HG02759 (cell line): ENCODE measurements around the gene SYVN1.
"Not testable (repeated sequence)": the region's sequence is repeated elsewhere in the genome, so short reads cannot be mapped to it uniquely, and the experiment has no call there.

Source experiments
- ATAC-seq: cut with Tn5 transposase; IDR thresholded peaks from one replicate; pipeline ENCODE4 v1.9.1; 2021; ENCODE audit warnings: mild to moderate bottlenecking, moderate library complexity; ENCODE audit not compliant: unreplicated experiment

The SYVN1 gene

DNA sequence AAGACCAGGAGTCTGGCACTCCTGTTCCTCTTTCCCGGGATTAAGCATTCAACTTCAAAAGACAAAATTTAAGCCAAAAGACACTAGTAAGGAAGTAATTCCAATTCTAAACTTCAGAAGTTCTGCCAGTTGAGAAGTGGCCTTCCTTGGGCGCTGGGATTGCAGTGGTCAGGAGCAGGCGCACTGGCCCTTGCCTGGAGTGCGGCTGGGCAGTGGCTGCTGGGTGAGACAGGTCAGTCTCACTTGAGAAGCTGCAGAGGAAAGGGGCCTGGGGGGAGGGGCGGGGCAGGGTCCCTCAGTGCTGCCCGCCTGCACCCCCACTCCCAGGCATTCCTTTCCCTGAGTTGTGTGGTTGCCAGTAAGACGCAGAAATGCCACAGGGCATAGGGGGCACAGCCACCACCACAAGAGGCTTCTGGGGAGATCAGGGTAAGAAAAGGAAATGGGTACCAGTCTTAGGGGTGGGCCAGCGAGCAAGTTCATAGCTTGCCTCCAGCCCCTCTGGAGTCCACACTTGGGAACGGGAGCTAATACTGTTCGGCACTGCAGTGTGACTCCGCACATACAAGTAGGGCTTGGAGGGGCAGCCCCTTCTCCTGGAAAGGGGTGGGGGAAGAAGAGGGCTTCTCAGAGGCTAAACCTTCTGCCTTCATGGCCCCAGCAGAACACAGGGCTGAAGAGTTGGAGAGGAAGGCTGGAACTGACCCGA is 6.7 kb downstream of the SYVN1 start:
- ATAC-seq, result no peak

DNA sequence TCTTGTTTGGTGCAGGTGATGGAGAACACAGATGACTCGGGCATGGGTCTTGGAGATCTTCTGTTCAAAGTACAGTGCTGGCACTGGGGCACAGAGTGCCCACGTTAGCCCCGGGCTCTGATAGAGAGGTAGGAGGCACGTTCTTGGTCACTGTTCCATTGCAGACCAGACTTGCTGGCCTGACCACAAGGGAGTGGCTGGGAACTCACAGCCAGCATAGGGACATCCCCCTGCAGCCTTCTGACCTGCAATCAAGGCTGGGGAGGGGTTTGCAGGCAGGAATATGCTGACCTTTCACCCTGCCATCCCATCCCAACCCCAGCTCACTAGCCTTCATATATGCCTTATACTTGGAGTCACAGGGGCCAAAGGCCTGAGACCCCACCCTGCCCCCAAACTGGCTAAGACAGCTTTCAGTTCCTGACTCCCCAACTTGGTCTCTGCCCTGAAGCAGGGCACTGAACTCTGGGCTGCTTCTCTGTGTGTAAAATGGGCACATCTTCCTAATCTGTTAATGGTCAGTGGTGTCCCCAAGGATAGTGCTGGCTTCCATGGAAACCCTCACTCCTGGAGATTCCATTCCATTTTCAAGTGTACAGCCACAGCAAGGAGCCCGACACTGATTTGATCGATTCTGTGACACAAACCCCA is 7.6 kb downstream of the SYVN1 start:
- no peak for ATAC-seq

DNA sequence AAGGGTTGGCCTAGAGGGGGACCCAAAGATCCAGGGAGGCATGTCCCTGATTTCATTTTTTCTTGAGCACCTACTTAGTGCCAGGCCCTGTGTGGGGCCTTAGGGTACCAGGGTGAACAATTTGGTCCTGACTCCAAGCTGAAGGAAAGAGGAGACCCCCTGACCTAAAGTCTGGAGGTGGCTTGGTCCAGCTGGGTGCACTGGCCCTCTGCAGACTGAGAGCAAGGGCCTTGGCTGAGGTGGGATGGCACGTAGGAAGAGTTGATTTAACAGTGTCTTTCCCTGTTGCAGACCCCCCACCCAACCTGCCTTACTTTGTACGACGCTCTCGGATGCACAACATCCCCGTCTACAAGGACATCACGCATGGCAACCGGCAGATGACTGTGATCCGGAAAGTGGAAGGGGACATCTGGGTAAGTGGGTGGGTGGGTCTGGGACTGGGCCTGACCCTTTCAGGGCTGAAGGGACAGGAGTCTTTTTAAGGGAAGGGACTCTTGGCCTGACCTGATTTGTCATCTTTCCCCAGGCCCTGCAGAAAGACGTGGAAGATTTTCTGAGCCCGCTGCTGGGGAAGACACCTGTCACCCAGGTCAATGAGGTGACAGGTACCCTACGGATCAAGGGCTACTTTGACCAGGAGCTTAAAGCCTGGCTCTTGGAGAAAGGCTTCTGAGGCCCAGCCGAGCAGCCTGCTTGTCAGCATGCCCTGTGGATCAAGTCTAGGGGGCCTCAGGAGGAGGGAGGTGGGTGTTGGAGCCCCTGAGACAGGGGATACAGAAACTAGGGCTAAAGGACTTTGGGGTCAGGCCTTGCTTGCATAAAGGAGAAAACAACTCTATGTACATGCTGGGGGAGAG is 8.9 kb downstream of the SYVN1 start:
- no peak for ATAC-seq

DNA sequence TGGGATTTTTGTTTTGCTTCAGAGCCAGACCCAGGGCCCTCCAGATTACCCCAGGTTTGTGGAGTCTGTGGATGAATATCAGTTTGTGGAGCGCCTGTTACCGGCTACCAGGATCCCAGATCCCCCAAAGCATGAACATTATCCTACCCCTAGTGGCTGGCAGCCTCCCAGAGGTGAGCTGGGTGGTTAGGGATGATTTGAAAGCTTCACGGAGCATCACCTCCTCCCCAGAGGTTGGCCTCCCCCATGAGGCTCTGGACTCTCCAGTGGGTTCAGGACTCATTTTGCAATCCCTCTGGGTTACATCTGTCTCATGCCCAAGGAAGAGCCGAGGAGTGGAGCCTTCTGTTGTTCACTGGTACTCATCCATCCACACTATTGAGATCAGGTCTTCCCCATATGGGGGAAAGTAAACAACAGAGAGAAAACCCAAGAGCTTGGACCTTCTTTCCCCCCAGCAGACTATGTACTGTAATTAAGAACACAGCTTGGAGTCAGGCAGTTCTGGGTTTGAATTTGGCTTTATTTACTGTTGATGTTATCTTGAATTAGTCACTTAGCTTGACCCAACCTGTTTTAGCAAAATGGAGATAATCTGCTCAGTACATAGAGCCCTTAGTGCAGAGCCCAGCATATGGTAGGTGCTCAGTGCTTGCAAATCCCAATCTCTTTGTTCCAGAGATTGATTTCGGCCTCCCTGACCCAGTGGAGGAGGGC is 9.7 kb downstream of the SYVN1 start:
- no peak for ATAC-seq

DNA sequence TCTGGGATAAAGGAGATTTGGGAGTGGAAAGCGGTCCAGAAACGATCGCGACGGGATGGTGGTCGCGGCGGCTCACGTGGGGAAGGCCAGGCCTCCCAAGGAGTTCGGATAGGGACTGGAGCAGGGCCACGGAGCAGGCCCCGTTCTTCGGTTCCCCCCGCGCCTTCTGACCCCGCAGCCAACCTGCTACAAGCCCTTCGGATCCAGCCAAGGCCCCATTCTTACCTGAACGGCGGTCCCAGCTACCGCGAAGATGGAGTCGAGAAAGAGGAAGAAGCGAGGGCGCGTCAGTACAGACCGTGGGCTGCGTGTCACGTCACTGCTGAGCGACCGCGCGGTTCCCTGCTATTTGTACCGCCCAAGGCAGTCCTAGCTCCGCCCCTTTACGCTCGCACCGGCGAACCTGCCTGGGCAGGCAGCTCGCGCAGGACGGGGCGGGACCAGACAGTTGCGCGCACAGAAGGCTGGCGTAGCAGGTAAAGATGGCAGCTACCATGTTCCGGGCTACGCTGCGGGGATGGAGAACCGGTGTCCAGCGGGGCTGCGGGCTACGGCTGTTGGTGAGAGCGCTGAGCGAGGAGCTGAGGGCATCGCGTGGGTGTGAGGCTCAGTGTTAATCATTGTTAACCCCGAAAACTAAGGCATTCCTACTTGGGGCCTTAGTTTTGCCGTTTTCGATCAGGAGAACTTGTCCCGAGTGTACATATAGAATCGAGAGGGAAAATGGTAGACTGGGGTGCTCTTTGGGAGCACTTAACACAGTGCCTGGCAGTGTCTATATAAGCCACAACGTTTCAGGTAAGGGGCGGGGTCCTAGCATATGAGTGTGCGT is 12.2 kb downstream of the SYVN1 start, which contains the start of the genes FAU and MRPL49:
Gene FAU (minus strand): TSS at position 270 of the 832 bp plus-strand sequence. CDS start 321 bp downstream, outside the sequence.
Gene MRPL49 (plus strand): TSS at position 457 of the 832 bp plus-strand sequence. CDS start 26 bp downstream, at position 483.
- peak; percentile 72 for ATAC-seq

DNA sequence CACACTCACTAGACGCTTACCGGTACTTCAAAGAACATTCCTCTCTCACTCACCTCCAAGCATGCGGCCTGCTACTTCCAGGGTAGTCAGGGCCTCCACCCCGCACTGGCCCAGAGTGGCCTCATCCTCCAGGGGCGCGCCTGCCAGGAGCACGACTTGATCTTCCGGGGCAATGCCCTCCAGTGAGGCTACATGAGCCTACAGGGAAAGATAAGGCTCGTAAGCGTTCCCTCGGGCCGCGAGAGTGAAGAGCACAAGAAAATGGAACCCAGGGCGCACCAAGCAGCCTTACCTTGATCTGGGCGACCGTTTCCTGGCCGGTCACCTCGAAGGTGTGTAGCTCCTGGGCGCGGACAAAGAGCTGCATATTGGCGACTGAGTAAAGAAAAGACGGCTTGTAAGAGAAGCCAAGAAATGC is 12.9 kb downstream of the SYVN1 start:
- ATAC-seq, result no peak

DNA sequence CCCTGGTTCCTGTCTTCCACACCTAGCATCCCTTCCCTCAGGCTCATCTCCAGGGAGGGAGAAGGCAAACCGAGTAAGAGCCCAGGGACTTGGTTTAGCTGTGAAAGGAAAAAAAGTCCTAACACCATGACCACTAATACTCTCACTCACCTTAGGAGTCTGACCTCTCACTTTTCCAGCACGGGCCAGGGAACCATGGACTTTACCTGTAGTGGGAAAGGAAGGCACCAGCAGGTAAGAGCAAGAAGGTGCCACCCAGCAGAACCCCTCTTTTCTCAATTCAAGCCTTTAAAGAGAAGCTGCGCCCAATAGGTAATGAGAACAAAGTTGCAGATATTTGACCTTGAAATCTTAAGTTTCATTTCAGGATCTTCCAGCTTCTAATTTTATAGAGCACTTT is 13.5 kb downstream of the SYVN1 start:
- ATAC-seq, result no peak

DNA sequence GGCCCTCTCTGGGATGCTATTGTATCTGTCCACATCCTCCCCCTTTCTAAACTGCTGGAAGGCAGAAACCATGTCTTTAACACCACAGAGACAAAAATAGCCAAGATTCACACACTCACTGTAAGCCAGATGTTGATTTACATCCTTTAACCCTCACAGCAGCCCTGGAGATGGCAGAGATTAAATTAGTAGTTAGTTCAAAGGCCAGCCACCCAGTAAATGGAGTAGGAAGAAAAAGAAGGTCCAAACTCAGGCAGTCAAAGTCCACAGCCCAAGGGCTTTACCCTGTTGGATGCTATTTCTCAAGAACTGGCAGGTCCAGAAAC is 14.7 kb downstream of the SYVN1 start:
- no peak for ATAC-seq

DNA sequence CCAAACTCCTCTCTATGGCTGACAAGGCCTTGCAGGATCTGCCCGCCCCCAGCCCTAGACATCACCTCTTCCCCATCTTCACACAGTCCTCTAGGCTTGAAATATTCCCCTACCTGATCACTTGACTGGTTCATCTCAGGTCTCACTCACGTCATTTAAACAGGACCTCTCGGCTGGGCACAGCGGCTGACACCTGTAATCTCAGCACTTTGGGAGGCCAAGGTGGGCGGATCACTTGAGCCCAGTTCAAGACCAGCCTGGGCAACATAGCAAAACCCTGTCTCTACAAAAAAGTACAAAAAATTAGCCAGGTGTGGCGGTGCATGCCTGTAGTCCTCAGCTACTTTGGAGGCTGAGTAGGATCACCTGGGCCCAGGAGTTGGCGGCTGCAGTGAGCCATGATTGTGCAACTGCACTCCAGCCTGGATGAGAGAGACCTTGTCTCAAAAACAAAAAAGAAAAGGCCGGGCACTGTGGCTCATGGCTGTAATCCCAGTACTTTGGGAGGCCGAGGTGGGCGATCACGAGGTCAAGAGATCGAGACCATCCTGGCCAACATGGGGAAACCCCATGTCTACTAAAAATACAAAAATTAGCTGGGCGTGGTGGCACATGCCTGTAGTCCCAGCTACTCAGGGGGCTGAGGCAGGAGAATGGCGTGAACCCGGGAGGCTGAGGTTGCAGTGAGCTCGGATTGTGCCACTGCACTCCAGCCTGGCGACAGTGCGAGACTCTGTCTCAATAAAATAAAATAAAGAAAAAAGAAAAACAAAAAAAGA is 15.2 kb downstream of the SYVN1 start:
- ATAC-seq, result not testable (repeated sequence)

DNA sequence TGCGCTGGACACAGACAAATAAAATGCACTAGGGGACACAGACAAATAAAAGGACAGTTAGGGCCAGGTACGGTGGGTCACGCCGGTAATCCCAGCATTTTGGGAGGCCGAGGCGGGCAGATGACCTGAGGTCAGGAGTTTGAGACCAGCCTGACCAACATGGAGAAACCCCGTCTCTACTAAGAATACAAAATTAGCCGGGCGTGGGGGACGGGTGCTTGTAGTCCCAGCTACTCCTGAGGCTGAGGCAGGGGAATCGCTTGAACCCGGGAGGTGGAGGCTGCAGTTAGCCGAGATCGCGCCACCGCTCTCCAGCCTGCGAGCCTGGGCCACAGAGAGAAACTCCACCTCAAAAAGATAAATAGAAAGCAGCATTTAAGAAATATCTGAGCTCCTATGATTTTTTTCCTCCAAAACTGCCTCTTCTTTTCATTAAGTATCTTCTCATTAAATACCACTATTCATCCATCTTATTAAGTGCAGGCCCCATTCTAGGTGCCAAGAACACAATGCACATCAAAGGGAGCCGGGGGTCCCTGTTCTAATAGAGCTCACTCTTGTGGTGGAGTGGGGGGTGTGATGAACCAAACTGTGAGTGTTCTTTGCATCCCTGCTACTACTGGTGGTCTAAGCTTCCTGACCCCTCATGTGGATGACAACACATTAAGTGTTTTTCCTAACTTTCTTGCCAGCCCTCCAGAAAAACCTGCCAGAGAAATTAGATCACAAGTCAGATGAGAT is 16.1 kb downstream of the SYVN1 start:
- ATAC-seq, result no peak

DNA sequence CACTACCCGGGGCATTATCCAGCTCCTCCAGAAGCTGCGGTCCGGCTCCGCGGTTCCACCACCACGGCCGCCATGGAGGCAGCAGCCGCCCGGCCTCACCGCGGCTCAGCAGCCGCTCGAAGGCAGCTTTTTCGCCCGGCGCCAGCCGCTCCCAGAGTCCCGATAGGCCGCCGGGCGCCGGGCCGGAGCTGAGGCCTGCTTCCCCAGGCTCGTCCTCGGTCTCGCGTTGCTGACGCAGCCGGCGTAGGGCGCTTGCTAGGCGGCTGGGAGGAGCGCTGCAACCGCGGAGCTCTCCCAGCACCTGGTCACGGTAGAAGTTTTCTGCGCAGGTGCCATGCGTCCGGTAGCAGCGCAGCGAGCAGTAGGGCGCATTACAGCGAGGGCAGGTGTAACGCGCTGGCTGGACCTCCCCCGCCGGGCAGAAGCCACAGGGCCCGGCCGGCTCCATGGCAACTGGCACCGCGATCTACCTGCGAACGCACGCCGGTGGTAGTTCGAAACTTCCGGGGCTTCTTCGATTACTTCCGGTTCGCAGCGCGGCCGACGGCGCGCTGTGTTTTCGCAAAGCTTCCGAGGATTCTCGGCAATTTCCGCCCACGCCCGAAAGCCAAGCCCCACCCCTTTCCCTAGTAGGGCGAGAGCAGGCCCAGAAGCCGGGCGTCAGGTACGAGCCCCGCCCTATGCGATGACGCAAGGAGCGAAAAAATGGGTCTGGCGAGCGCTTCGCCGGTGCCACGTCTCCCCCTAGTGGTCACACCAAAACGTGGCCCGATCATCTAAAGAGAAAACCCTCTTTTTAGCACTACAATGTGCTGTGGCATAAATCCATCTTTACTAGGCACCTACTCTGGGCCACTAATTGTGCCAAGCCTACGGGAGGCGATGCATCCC is 16.9 kb downstream of the SYVN1 start, which contains the start of gene ZNHIT2:
Gene ZNHIT2 (minus strand): TSS at position 496 of the 891 bp plus-strand sequence. CDS start 48 bp downstream, at position 448.
- peak; percentile 71 for ATAC-seq

DNA sequence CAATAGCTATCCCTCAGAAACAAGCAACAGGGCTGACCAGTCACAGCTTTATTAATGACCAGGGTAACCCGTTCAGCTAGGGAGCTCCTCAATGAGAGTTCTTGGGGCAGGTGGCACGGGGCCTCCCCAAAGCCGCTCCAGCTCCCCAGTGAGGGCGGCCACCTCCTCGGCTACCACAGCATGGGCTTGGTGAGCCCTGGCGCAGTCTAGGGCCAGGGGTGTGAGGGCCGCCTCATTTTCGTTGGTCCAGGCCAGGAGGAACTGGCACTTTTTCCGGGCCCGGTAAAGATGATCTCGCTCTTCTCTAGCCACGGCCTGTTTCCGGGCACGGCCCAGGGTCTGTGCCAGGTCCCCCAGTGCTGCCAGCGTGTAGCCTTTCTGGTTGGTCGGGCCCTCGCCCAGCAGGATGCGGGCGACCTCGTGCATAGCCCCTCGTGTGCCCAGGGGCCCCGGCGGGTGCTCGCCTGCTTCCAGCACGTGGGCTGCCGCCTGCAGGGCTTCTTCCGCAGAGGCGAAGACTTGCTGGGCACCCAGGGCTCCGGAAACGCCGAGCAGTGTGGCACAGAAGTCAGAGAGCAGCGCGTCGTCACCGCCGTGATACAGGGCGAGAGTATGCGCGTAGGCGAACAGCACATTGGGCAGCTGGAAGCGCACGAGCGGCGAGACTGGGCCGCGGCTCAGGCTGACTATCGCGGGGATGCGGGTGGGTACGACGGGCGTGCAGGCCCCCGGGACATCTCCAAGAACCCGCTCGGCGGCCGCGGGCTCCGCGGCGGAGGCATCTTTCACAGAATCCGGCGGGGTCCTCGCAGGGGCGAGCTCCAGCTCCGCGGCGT is 17.7 kb downstream of the SYVN1 start:
- no peak for ATAC-seq

DNA sequence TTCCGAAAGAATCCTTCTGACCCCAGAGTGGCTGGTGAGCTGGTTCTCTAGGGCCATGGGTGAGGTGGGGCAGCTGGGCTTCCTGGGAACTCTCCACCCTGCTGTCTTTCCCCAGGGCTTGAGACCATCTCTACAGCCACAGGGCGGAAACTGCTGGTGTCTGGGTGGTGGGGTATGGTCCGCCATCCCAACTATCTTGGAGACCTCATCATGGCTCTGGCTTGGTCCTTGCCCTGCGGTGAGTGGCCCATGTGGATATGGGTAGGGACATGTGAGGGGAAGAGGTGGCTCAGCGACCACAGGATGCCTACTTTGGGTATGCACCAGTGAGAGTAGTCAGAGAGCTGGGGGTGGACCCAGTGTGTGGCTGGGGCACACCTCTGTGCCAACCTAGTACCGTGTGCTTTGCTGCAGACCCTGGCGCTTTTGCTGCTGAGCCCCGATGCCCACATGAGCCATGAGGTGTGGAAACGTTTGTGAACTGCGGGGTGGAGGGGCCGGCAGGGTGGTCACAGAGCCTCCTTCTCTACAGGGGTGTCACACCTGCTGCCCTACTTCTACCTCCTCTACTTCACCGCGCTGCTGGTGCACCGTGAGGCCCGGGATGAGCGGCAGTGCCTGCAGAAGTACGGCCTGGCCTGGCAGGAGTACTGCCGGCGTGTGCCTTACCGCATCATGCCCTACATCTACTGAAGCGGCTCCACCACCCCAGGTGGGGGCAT is 18.8 kb downstream of the SYVN1 start:
- ATAC-seq, result no peak

DNA sequence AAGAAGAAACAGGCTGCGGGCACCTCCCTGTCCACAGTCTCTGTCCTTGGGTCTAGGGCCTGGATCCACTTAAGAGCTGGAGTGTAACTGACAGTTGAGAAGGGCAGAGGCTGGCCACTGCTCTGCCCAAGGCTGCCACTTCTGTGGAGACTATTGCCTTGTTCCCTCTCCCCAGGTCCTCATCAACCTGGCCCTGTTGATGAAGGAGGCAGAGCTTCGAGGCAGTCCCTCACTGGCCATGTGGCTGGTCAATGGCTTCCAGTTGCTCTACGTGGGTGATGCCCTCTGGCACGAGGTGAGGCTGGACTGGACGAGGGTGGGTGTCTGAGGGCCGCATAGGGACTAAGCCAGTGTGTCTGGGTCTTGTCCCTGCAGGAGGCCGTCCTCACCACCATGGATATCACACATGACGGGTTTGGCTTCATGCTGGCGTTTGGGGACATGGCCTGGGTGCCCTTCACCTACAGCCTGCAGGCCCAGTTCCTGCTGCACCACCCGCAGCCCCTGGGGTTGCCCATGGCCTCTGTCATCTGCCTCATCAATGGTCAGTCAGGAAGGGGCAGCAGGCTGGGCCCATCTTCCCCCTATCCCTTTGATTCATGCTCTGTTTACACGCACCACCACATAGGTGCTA is 19.7 kb downstream of the SYVN1 start:
- no peak for ATAC-seq

DNA sequence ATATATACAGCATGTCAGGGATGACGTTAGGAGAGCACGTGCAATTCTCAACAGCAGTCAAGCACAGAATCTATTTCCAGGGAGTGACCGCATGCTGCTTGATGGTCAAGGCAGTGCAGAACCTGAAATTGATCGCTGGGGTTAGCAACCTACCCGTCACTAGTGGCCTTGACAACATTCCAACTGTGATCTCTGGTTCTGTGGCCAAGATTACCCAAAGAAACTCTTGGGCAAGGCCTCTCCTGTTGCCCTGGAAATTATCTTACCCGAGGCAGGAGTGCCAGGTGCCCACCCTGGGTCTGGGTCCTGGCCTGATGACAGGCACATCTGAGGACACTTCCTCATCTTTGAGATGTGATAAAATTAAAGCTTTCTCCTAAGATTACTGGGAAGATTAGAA is 20.5 kb downstream of the SYVN1 start:
- ATAC-seq, result no peak
